Hematopoietic multipotent progenitor cell treated with erythropoietin and hydrocortisone succinate and interleukin-3 and kit ligand, for 6 days (in vitro differentiated cells): ENCODE data around the gene LINGO3.

Experiments used
- DNase-seq: peaks from one replicate; pipeline ENCODE4 v3.0.0-alpha.2; 2015

LINGO3 gene

GRCh38 chr19:2325281-2326046, 17.5 kb upstream of the LINGO3 start:
- DNase-seq: no peak

GRCh38 chr19:2324220-2324948, 16.4 kb upstream of the LINGO3 start:
- no peak for DNase-seq

- no peak for DNase-seq
These were observed 15.8 kb upstream of the LINGO3 start for GRCh38 chr19:2323707-2324106.

GRCh38 chr19:2321565-2322283, 13.8 kb upstream of the LINGO3 start:
- no peak for DNase-seq

GRCh38 chr19:2320939-2321338, 13.0 kb upstream of the LINGO3 start:
- no peak for DNase-seq

- no peak for DNase-seq
These were observed 12.1 kb upstream of the LINGO3 start for GRCh38 chr19:2320049-2320448.

GRCh38 chr19:2319551-2319950, 11.6 kb upstream of the LINGO3 start:
- no peak for DNase-seq

GRCh38 chr19:2318923-2319322, 11.0 kb upstream of the LINGO3 start:
- DNase-seq: no peak

- no peak for DNase-seq
These were observed 9.8 kb upstream of the LINGO3 start for GRCh38 chr19:2317756-2318155.

- DNase-seq: no peak
These were observed 9.3 kb upstream of the LINGO3 start for GRCh38 chr19:2317300-2317699.

GRCh38 chr19:2315818-2316353, 7.9 kb upstream of the LINGO3 start:
- peak; percentile 82 for DNase-seq

- no peak for DNase-seq
These were observed 7.3 kb upstream of the LINGO3 start for GRCh38 chr19:2315121-2315817.

GRCh38 chr19:2312820-2313501, 5.0 kb upstream of the LINGO3 start:
- no peak for DNase-seq

- DNase-seq: no peak
These were observed 3.1 kb upstream of the LINGO3 start for GRCh38 chr19:2311093-2311492.

- DNase-seq: no peak
These were observed 1.9 kb upstream of the LINGO3 start for GRCh38 chr19:2309734-2310362.

GRCh38 chr19:2307518-2308012, 389 bp downstream of the LINGO3 start:
- no peak for DNase-seq

GRCh38 chr19:2306971-2307370, 983 bp downstream of the LINGO3 start:
- DNase-seq: no peak

- DNase-seq: no peak
These were observed 1.6 kb downstream of the LINGO3 start for GRCh38 chr19:2306281-2306806.

GRCh38 chr19:2305452-2306280, 2.3 kb downstream of the LINGO3 start:
- DNase-seq: no peak

- no peak for DNase-seq
These were observed 4.6 kb downstream of the LINGO3 start for GRCh38 chr19:2303211-2303798.
